RPMI8226 (cell line): ENCODE data around the gene ATP5F1D.

Experiments used
- DNase-seq: peaks from one replicate; pipeline ENCODE4 v3.0.0-alpha.2; 2015

ATP5F1D gene

DNA sequence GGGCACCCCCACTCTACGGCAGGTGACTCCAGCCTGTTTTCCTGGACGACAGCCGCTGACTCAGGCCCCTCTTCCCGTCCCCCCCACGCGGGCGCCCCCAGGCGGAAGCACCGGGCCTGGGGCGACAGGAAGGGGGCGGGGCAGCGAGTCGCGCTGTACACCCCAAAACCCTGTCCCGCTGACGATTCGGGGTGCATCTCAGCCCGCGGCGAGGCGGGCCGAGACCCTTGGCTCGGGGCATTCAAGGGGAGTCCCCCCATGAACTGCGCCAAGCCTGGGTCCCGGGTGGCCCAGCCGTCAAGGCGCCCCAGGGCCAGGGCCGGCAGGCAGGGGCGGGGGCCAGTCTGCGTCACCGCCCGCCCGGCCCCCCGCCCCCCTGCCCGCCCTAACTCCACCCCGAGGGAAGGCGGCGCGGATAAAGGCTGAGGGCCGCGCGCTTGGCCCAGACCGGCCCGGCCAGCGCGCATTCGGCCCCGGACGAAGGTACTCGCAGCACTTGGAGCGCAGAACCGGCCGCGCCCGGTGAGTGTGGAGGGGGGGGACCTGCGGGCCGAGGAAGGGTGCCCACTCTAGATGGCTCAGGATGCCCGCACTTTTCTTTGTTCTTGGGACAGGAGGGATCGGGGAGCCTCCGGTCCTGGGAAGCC is 6.7 kb downstream of the ATP5F1D start, which contains the start of gene MIDN:
Gene MIDN (plus strand): TSS at position 445 of the 647 bp plus-strand sequence. CDS start 1,714 bp downstream, outside the sequence.
- peak; percentile 84 for DNase-seq

GRCh38 chr19:1248786-1249297 is 7.3 kb downstream of the ATP5F1D start:
- DNase-seq, result peak; percentile 80

GRCh38 chr19:1249298-1249989 is 7.9 kb downstream of the ATP5F1D start:
- peak; percentile 96 for DNase-seq

GRCh38 chr19:1249990-1250436 is 8.5 kb downstream of the ATP5F1D start:
- DNase-seq, result no peak

DNA sequence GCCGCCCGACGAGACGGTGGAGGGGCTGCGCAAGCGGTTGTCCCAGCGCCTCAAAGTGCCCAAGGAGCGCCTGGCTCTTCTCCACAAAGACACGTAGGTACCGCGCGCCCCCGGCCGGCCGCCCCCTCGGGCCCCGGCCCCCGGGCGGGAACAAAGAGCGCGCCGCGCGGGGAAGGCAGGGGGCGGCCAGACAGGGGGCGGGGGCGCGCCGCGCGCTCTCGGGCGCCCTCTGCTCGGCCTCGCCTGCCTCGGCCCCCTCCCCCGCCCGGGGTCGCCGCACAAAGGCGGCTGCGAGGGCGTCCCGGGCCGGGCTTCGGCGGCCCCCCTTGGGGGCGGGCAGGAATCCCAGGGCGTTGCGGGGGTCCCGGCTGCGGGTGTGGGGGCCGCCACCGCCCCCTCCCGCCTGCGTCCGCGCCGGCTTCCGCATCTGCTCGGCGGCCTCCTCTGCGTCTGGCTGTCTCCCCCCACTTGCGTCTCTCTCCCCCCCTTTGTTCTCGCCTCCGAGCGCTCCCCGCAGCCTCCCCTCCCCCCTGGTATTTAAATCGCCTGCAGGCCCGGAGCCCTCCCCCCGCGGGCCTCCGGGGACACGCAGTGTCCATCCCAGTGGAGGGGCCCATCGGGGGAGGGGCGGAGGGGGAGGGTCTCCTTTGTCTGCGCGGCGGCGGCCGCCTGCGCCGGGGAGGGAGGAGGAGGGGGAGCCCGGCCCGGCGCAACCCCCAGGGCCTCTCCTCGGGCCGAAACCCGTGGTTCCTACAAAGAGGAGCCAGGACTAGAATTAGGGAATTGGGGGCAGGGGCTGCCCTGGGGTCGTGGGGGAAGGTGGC is 9.1 kb downstream of the ATP5F1D start:
- DNase-seq, result no peak

DNA sequence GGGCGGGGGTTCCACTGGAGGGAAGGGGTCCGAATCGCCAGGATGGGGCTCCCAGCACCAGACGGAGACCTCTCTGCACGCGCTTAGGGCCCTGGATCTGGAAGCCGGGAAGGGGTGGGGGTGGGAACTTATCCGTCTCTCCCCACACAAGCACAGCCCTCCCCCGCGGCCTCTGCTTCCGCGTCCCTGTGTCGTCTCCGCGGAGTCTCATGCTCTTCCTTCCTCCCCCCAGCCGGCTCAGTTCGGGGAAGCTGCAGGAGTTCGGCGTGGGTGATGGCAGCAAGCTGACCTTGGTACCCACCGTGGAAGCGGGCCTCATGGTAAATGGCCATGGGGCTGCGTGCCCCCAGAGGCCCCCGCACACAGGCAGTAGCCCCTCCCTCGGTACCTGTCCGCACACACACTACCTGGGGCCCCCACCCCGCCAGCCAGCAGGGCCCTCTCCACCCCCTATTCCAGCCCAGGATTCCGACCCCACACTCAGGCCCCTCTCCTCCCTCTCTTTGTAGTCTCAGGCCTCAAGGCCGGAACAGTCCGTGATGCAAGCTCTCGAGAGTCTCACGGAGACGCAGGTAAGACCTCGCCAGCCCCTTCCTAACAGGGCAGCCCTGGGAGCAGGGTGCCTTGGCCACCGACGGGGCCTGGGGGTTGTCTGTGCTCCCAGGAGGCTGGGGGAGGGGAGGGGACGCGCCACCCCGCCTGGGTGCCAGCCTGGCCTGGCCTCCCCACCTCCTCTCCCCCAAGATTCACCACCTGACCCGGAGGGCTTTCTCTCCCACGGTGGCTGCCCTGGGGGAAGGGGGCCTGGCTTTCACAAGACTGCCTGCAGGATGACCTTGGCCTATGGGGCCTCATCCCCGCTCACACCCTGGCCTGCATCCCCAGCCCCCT is 10.0 kb downstream of the ATP5F1D start:
- DNase-seq, result no peak

GRCh38 chr19:1252221-1252820 is 10.8 kb downstream of the ATP5F1D start:
- no peak for DNase-seq

GRCh38 chr19:1252821-1253513 is 11.4 kb downstream of the ATP5F1D start:
- no peak for DNase-seq

DNA sequence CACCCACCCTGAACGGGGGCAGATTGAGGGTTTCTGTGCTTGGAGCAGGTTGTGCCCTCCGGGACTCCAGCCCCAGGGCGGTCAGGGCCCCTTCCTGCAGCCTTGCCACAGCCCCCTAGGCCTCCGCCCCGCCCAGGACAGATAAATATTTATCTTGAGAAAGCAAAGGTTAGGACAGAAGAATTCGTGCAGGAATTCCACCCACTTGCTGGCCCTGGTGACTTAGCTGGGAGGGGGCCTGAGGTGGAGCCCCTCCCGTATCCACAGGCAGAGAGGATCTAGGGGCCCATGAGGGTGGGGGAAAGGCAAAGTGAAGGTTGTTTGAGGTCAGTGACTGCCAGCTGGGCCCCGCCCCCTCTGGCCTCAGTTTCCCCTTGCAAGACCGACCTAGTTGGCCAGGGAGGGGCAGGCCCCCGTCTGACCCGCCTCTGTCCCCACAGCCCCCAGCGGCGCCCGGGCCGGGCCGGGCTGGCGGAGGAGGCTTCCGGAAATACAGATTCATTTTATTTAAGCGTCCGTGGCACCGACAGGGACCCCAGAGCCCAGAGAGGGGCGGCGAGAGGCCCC is 12.0 kb downstream of the ATP5F1D start:
- no peak for DNase-seq

DNA sequence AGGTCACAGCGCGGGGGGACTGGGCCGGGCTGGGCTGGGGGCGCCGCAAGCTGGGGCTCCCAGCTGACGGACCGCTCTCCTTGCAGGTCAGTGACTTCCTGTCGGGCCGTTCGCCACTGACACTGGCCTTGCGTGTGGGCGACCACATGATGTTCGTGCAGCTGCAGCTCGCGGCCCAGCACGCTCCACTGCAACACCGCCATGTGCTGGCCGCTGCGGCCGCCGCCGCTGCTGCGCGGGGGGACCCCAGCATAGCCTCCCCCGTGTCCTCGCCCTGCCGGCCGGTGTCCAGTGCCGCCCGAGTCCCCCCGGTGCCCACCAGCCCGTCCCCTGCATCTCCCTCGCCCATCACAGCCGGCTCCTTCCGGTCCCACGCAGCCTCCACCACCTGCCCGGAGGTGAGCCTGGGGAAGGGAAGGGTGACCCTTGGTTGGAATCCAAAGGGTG is 12.6 kb downstream of the ATP5F1D start:
- no peak for DNase-seq

DNA sequence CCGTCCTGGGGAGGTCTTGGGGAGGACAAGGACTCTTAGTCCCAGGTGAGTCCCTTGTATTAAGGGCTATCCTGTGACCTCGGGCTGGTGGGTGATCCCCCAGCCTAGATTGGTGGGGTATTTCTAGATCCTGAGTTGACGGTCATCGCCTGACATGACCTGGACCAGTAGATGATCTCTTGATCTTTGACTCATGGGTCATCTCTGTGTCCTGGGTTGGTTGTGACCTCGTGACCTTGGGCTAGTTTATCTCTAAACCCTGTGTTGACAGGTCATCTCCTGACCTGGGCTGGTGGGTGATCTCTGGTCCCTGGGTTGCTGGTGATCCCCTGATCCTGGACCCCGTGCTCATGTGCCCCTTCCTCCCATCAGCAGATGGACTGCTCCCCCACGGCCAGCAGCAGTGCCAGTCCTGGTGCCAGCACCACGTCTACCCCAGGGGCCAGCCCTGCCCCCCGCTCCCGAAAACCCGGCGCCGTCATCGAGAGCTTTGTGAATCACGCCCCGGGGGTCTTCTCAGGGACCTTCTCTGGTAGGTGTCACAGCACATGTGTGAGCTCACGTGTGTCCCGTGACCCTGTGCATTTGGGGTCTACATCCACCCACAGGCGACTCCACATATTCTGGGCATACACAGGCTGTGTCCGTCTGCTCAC is 13.1 kb downstream of the ATP5F1D start:
- DNase-seq, result no peak

- no peak for DNase-seq
These were observed 13.9 kb downstream of the ATP5F1D start for GRCh38 chr19:1255186-1256161.

GRCh38 chr19:1256646-1257474 is 15.3 kb downstream of the ATP5F1D start:
- DNase-seq, result no peak

GRCh38 chr19:1257475-1258162 is 16.1 kb downstream of the ATP5F1D start:
- no peak for DNase-seq

- DNase-seq, result no peak
These were observed 16.6 kb downstream of the ATP5F1D start for GRCh38 chr19:1258163-1258492.

DNA sequence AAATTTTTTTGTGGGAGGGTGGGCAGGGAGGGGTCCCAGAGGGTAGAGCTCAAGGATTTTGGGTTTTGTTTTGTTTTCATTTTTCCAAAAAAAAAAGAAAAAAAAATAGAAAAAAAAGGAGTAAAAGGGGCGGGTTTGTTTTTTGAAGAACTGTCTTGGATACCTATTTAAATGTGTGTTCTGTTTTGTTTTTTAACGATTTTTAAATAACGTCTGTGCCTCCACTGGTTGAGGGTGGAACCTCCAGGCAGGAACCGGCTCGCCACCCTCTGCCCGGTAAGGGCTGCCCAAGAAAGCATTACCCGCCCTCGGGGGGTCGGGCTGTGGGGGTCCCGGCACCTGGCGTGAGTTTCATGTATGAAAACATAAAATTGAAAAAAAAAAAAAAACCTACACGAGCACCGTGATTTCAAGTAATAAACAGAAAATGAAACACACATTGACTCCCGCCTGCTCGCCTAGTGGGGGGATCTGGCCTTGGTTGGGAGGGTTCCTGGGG is 17.2 kb downstream of the ATP5F1D start:
- no peak for DNase-seq

DNA sequence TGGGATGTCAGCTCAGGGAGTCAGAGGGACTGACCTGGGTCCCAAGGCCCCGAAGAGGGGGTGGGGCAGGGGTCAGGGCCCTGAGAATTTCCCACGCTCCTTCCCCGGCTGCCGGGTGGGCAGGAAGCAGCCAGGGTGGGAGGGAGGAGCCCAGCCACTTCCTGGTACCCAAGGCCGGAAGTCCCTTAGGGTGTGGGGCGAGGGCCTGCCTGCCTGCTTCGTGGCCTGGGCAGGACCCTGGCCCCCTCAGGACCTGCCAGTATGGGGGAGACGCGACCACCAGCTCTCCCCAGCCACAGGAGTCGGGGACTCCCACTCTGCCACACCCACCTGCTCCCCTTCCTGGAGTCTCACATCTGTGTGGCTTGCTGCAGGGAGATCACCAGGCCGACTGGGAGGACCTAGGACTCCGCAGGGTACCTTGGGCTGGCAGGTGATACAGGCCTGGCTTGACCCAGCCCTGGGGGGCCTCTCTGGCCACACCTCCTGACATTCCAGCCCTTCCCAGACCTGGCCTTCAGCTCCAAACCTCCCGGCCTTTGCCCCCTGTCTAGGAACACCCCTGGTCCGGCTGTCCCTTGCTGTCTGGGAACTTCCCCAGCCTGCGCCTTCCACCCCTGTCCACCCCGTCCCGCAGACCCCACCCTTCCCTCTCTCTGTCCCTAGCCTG is 17.8 kb downstream of the ATP5F1D start:
- peak; percentile 75 for DNase-seq
